ENCODE results near the gene GMDS.

GMDS gene

DNA sequence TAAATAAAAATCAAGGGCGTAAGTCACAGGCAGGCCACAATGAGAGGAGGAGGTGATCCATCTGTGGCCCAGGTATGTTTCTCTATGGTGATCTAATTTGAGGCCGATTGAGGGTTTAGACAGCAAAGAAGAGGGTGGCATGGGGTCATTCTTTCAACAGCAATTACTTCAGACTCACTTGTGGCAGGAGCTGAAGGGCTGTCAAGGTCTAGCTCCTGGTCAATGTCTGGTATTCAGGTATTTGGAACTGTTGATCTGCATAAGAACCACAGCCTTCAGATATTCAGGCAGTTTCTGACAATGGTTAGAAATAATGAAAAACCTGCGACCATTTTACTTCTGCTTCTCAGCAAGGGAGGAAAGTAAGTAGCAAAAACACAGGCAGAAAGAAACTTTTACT lies 376.1 kb downstream of the GMDS start:
- H3K27ac Mint-ChIP-seq: no peak overlapping the region
- H3K9me3 Mint-ChIP-seq: no peaks in the 10 kb centered on the region
- peaks cover 4% of the 10 kb centered on the region for H3K4me1 Mint-ChIP-seq (ENCODE audit: low read depth)
- H3K27me3 Mint-ChIP-seq: no peaks in the 10 kb centered on the region
- H3K36me3 Mint-ChIP-seq (ENCODE audit: low read depth): no peaks in the 10 kb centered on the region
- H3K4me3 Mint-ChIP-seq: no peak overlapping the region

DNA sequence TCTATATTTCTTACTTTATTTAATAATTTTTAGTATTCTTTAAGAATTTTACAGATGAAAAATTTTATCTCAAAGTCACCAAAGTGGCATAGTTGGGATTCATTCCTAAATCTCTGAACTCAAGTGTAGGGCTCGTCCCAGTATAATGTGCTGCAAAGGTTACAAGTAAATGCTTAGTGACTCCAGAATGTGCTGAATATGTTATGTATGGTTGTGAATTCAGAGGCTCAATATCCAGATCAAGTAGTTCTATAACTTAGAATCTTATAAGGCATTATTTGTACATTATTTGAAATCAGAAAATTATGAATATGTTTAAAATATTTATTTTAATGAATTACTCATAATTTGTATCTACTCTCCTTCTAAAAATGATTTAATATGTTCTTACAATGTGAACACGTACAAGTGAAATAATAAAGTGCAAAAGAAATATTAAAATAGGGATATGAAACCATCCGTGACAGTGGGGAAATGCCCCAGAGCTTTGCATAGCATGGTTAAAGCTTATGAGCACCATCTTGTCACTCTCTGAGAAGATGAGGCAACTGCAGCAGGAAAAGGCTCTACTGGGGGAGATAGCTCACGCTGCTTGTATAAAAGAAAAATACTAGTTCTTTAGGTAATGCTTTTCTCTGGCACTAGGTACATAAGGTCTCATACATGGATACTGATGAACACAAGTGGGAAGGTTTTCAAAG lies 376.7 kb downstream of the GMDS start:
- H3K4me3 Mint-ChIP-seq: no peak overlapping the region

DNA sequence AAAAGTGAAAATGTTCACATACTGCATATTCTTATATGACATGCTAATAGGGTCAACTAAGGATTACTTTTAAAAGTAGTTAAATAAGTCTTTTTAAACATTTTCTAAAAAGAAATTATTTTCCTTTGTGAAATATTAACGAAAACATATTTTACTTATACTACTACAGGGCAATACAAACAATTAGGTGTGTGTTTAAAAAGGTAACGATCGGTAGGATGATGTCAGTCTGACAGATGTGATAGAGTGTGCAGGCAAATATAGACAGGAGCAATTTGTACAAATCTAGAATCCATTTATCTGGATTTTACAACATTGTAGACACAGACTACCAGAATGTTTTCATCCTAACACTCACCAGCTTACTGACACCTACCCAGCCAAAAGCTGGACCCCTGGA lies 378.2 kb downstream of the GMDS start:
- H3K4me3 Mint-ChIP-seq: no peak overlapping the region
- no peaks in the 10 kb centered on the region for H3K27me3 Mint-ChIP-seq
- H3K27ac Mint-ChIP-seq: no peak overlapping the region
- no peaks in the 10 kb centered on the region for H3K36me3 Mint-ChIP-seq (ENCODE audit: low read depth)
- peaks cover 4% of the 10 kb centered on the region for H3K4me1 Mint-ChIP-seq (ENCODE audit: low read depth)
- H3K9me3 Mint-ChIP-seq: no peaks in the 10 kb centered on the region

More for the DNA sequence above, 376.7 kb downstream of the GMDS start:
- Mint-ChIP-seq H3K36me3 (ENCODE audit: low read depth) (no peaks in the 10 kb centered on the region), H3K27me3 (no peaks in the 10 kb centered on the region), H3K4me1 (ENCODE audit: low read depth) (peaks cover 4% of the 10 kb centered on the region), H3K27ac (no peak overlapping the region), H3K9me3 (no peaks in the 10 kb centered on the region)

DNA sequence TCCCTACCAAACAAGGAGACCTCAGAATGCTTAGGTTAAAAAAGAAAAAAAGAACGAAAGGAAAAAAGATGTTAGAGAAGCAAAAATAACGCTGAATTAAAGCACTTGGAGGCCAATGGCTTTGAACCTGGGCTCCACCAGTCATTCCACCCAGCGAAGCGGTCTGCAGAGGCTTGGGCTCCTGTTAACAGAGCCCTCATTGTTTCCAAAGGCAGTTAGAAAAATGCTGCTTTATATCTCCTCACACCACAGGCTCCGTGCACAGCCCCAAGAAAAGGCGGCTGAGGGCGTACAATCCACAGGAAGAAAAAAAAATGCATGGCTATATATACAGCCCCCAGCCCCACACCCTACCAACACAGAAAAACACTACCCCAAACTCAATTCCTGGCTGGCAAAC lies 379.8 kb downstream of the GMDS start:
- H3K36me3 Mint-ChIP-seq (ENCODE audit: low read depth): no peaks in the 10 kb centered on the region
- H3K9me3 Mint-ChIP-seq: no peaks in the 10 kb centered on the region
- no peak overlapping the region for H3K4me3 Mint-ChIP-seq
- H3K4me1 Mint-ChIP-seq (ENCODE audit: low read depth): peaks cover 10% of the 10 kb centered on the region
- H3K27me3 Mint-ChIP-seq: no peaks in the 10 kb centered on the region
- H3K27ac Mint-ChIP-seq: no peak overlapping the region

DNA sequence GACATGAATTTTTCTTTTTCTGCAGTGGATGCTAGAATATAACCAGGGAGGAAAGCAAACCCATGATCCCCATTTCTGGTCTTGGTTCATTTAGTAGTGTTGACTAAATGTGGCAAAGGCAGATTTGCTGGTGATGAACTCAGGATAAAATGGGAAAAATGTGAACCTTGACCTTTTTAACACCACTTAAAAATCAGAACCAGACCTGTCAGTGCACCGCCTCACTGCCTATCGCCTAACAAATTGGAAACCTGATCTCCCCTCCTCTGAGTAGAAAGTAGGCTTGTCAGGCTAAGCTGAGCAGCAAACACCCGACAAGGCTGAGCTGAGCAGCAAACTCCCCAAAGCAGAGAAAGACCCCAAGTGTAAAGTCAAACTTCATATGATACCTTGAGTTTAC lies 380.9 kb downstream of the GMDS start:
- Mint-ChIP-seq H3K27ac (no peak overlapping the region), H3K9me3 (no peaks in the 10 kb centered on the region), H3K36me3 (ENCODE audit: low read depth) (no peaks in the 10 kb centered on the region), H3K4me3 (no peak overlapping the region), H3K4me1 (ENCODE audit: low read depth) (peaks cover 10% of the 10 kb centered on the region), H3K27me3 (no peaks in the 10 kb centered on the region)

DNA sequence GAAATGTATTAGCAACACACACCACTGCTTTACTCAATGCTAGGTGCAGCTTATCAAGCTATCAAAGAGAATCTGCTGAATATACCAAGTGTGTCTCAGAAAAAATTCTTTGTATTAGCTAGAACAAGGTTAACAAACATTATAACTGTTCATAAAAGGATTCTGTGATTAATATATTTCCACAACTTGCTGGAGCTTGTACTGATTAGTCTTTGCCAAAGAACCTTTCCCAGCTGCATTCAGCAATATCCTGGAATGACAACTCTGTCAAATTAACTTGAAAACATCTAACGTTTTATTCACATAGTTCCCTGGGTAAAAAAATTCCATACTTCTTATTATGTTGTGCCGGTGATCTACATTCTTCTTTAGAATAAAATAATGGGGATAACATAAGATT lies 383.0 kb downstream of the GMDS start:
- Mint-ChIP-seq H3K4me3 (no peak overlapping the region), H3K36me3 (ENCODE audit: low read depth) (no peaks in the 10 kb centered on the region), H3K27ac (no peak overlapping the region), H3K9me3 (no peaks in the 10 kb centered on the region), H3K4me1 (ENCODE audit: low read depth) (peaks cover 6% of the 10 kb centered on the region), H3K27me3 (no peaks in the 10 kb centered on the region)

DNA sequence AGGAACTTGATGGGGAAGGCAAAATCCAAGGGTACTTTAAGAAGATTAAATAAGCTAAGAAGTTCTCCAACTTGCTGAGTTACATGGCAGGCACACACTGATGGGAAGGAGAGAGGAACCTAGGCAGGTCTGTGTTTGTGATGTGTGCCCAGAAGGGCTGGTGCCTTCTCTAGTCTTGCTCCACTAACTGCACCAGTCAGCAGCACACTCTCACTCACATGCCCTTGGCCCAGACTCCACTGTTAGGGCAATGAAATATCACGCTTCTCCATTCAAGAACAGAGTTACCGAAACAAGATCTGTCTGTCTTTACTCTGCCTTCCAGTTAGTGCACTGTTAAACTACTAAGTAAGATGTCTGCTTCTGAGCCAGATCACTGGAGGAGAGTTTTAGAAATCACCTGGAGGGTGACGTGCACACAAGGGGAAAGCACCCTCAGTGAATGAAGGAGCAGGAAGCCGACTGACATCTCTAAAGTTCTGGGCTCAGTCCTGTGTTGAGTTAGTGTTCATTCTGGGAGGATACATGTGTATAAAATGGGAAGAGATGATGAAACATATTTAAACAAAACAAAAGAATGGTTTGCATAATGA lies 384.6 kb downstream of the GMDS start:
- Mint-ChIP-seq H3K36me3 (ENCODE audit: low read depth) (no peaks in the 10 kb centered on the region), H3K27ac (no peak overlapping the region), H3K9me3 (no peaks in the 10 kb centered on the region), H3K27me3 (no peaks in the 10 kb centered on the region), H3K4me1 (ENCODE audit: low read depth) (peaks cover 6% of the 10 kb centered on the region), H3K4me3 (no peak overlapping the region)

DNA sequence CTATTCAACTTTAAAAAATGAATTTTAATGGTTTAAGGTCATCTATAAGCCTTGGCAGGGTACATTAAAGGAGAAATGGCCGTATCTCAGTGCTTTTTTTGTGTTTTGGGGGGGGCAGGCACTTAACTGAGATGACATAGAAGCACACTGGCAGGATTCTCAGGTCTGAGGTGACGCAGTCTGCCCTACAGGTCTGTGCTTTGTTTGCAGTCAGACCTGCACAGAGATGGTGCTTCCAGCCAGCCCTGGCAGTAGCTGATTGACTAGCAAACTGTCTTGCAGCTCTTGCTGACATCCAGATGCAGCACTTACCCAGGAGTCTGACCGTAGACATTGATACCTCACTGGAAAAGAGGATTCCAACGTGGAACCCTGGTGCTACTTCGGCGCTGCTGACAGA lies 386.5 kb downstream of the GMDS start:
- Mint-ChIP-seq H3K4me3 (no peak overlapping the region), H3K9me3 (no peaks in the 10 kb centered on the region), H3K36me3 (ENCODE audit: low read depth) (peaks cover 7% of the 10 kb centered on the region), H3K27me3 (no peaks in the 10 kb centered on the region), H3K27ac (no peak overlapping the region), H3K4me1 (ENCODE audit: low read depth) (peaks cover 6% of the 10 kb centered on the region)

DNA sequence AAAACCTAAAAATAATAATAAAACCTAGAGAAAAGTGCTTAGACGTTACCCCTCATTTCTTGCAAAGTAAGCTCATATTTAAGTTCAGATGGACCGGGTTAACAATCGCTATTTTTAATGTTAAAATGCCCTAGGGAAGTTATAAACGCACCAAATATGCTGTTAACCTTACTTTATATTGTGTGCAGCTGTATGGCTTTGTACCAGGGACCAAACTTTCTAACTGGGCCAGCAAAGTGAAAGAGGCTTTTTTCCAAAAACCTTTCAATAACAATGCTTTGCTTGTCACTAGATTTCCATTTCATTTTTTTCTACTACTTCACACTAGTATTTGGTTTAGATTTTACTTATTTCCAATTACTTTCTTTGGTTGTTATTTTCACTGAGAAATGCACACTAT lies 387.2 kb downstream of the GMDS start:
- no peaks in the 10 kb centered on the region for H3K9me3 Mint-ChIP-seq
- H3K4me3 Mint-ChIP-seq: no peak overlapping the region
- no peaks in the 10 kb centered on the region for H3K27me3 Mint-ChIP-seq

DNA sequence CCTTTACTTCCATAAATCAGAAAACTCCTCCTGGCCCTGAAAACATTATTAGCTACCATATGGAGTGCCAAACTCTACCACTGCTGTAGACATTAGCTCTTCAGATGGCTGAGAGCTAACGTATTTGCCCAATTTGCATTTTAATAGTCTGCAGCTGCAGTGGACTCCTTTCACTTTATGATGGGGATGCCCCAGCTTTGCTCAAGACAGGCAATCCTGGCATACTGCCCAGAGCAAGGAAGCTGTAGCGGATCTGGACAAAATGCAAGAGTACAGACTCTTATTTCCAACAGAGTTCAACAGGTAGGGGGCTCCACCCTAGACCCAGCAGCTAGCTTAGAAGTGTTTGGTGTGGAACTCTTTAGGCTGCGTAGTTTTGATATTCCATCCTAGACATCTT lies 389.0 kb downstream of the GMDS start:
- no peaks in the 10 kb centered on the region for H3K9me3 Mint-ChIP-seq
- H3K36me3 Mint-ChIP-seq (ENCODE audit: low read depth): peaks cover 10% of the 10 kb centered on the region
- no peak overlapping the region for H3K27ac Mint-ChIP-seq
- H3K4me1 Mint-ChIP-seq (ENCODE audit: low read depth): peaks cover 6% of the 10 kb centered on the region
- no peaks in the 10 kb centered on the region for H3K27me3 Mint-ChIP-seq
- no peak overlapping the region for H3K4me3 Mint-ChIP-seq

More for the DNA sequence above, 387.2 kb downstream of the GMDS start:
- H3K36me3 Mint-ChIP-seq (ENCODE audit: low read depth): peaks cover 10% of the 10 kb centered on the region
- H3K27ac Mint-ChIP-seq: no peak overlapping the region
- peaks cover 6% of the 10 kb centered on the region for H3K4me1 Mint-ChIP-seq (ENCODE audit: low read depth)

DNA sequence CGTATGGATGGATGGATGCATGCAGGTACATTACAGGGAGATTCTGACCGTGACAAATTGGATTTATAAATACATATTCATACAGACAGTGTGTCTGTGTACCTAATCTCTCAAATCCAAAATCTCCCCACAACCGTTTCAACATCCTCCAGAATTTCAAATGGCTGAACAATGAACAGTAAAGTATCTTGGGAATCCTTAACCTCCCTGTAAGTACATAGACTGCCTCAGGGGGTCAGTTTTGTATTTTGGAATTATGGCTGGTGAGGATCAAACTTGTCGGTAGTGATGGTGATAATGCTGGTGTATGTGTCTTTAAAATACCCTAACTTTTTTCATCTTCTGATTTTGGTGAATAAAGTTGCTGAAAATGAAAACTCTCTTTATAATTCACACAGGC lies 389.5 kb downstream of the GMDS start:
- Mint-ChIP-seq H3K9me3 (no peaks in the 10 kb centered on the region), H3K36me3 (ENCODE audit: low read depth) (peaks cover 10% of the 10 kb centered on the region), H3K4me1 (ENCODE audit: low read depth) (peaks cover 1% of the 10 kb centered on the region), H3K27me3 (no peaks in the 10 kb centered on the region), H3K27ac (no peak overlapping the region), H3K4me3 (no peak overlapping the region)

DNA sequence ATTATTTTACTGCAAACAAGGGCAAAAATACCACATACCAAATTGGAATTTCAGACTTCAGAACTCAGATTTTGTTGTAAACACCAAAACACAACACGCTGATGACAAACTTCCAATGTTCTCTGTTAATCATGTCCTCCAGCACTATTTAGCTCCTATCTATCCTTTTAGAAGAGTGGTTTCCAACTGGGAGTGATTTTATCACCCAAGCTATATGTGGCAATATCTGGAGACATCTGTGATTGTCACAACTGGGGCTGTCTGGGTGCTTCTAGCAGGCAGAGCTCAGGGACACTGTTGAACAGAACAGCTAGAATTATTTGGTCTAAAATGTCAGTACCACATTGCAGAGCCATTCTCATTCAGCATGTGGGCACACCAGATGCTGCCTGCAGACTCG lies 391.1 kb downstream of the GMDS start:
- peaks cover 10% of the 10 kb centered on the region for H3K36me3 Mint-ChIP-seq (ENCODE audit: low read depth)
- no peaks in the 10 kb centered on the region for H3K4me1 Mint-ChIP-seq (ENCODE audit: low read depth)
- H3K27me3 Mint-ChIP-seq: no peaks in the 10 kb centered on the region
- no peaks in the 10 kb centered on the region for H3K9me3 Mint-ChIP-seq
- no peak overlapping the region for H3K4me3 Mint-ChIP-seq
- H3K27ac Mint-ChIP-seq: no peak overlapping the region

DNA sequence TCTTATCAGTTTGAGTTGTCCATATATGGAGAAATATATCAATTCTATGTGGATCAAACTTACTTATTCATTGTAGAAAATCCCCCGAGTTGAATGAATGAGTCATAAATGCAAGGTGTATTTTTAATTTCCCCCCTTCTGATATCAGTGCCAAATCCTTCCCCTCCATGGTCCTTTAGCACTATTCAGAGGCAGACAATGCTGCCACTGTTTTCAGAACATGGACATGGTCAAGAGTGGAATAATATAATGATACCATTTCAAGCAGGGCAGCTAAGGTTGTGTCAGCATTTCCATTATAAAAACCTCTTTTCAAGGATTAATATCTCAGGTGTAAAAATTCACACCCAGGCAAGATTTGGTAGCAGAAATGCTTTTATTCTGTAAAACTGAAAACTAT lies 391.6 kb downstream of the GMDS start:
- Mint-ChIP-seq H3K4me1 (ENCODE audit: low read depth) (no peaks in the 10 kb centered on the region), H3K4me3 (no peak overlapping the region), H3K27me3 (no peaks in the 10 kb centered on the region), H3K27ac (no peak overlapping the region), H3K36me3 (ENCODE audit: low read depth) (peaks cover 10% of the 10 kb centered on the region), H3K9me3 (no peaks in the 10 kb centered on the region)

DNA sequence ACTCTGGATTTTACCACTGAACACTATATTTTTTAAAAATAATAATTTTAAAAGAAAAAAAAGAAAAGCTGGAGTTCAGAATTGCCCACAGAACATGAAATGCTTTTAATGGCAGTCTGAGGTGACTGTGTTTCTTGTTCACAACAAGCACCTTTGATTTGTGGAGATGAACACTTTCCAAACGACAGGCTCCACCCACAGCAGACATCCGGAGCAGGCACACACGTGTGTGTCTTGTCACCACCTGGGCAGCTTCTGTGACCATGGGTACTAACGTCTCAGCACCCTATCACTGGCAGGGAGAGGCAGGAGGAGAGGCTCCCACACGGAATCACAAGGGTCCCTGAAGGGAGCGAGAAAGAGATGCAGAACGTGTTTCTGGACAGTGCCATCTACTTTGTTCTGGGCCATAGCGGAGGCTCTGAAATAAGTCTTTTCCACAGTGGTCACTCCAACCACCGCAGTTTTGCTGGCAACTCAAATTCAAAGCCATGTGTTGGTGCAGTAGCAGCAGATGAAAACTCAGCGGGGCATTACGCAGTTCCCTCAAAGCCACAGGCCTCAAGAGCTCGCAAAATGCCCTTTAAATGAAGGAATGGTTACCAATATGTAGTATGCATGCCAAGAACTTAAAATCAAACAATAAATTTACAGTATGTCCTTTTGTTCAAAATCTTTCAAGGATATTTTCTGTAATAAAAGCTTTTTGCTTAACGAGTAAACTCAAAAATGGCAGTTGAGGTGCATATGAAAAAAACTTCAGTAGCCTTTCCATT lies 393.5 kb downstream of the GMDS start:
- Mint-ChIP-seq H3K4me3 (no peak overlapping the region), H3K9me3 (no peaks in the 10 kb centered on the region), H3K27ac (no peak overlapping the region), H3K27me3 (no peaks in the 10 kb centered on the region), H3K36me3 (ENCODE audit: low read depth) (peaks cover 17% of the 10 kb centered on the region), H3K4me1 (ENCODE audit: low read depth) (no peaks in the 10 kb centered on the region)

DNA sequence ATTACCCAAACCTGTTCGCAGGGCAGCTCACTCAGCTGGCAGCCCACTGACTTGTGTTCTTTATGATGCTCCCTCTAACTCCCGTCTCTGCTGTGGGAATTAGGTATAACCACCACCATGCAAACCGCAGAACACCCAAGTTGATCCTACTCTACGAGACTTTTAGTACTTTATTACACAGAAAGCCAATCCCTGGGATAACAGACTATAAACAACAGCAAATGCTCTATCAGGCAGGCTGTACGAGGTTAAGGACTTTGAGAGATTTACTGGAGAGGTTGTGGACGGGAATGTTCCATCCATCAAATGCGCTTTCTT lies 394.6 kb downstream of the GMDS start:
- H3K27ac Mint-ChIP-seq: no peak overlapping the region
- H3K9me3 Mint-ChIP-seq: no peaks in the 10 kb centered on the region
- H3K27me3 Mint-ChIP-seq: no peaks in the 10 kb centered on the region
- H3K36me3 Mint-ChIP-seq (ENCODE audit: low read depth): peaks cover 17% of the 10 kb centered on the region
- no peaks in the 10 kb centered on the region for H3K4me1 Mint-ChIP-seq (ENCODE audit: low read depth)
- H3K4me3 Mint-ChIP-seq: no peak overlapping the region

All from stimulated activated naive CD8-positive, alpha-beta T cell treated with anti-CD3 and anti-CD28 coated beads, Interleukin-15, Interleukin-2, amounts not matched to agents 100 ng/mL and 50 ng/mL, for 24 hours (primary cell).